ENCODE measurements around the gene KRT9. TPM values are rescaled to one million over a fixed set of nuclear protein-coding genes. Genes with fewer than 3 reads are reported as not detected.
"Not testable (repeated sequence)": the region's sequence is repeated elsewhere in the genome, so short reads cannot be mapped to it uniquely, and the experiment has no call there.

The KRT9 gene
- total RNA-seq, 1 experiment from 2014 or later: 0.15 TPM

GRCh38 chr17:41585301-41586056 is 13.6 kb upstream of the KRT9 start:
- ChIA-PET POLR2A (no interaction called here), RAD21 (ENCODE audit: low non-redundant PET in 1 of 2, low total read pairs in 2 of 2, uncharacterized antibody in 2 of 2, unreplicated experiment in 2 of 2) (no interaction called here), CTCF (interaction anchor here (1.4 kb wide), 1 partner anchor 36 kb away, joined by 3 read pairs; no protein-coding TSS in a partner anchor)
- TF ChIP-seq EZH2phosphoT487 (IDR thresholded peaks at IDR 0.05; ENCODE audit: borderline replicate concordance) (no peak), EZH2 (IDR thresholded peaks at IDR 0.05) (no peak), YY1 (IDR thresholded peaks at IDR 0.05; ENCODE audit: extremely low read depth, insufficient replicate concordance, low read depth, low read length) (no peak)
- Histone ChIP-seq H3K9me2 (ENCODE audit: insufficient read depth) (no peaks in the 10 kb centered on the region), H3K27ac (ENCODE audit: low read depth, low read length) (no peak overlapping the region), H3K27me3 (ENCODE audit: insufficient read depth, low read length) (no peaks in the 10 kb centered on the region), H3K36me3 (ENCODE audit: control insufficient read depth in 1 of 2, insufficient read depth in 2 of 2, low read length in 2 of 2) (no peaks in the 10 kb centered on the region), H4K20me1 (ENCODE audit: insufficient read depth) (no peaks in the 10 kb centered on the region), H2AFZ (ENCODE audit: low read depth, low read length, poor library complexity, severe bottlenecking) (no peak overlapping the region), H3K4me2 (ENCODE audit: low read length) (no peak overlapping the region), H3K4me1 (ENCODE audit: control insufficient read depth in 1 of 2, insufficient read depth in 2 of 2, low read length in 2 of 2) (peaks cover 3 to 19% of the 10 kb centered on the region in 2 experiments; a peak in 3 of 4 replicates), H3K9ac (ENCODE audit: low read length) (no peak overlapping the region), H3K9me3 (ENCODE audit: control insufficient read depth in 1 of 2, insufficient read depth in 1 of 2, low read depth in 1 of 2, low read length in 2 of 2) (no peaks in the 10 kb centered on the region), H3K4me3 (replicated peaks in 1 of 2; ENCODE audit: low read depth in 1 of 2, low read length in 2 of 2) (no peak overlapping the region), H3K79me2 (ENCODE audit: insufficient read depth, low read length) (no peaks in the 10 kb centered on the region)
- no TSS peak for BruUV-seq (replicated peaks)
- intact Hi-C loops (cut with micrococcal nuclease): no loop called here
- ATAC-seq (no peak), DNase-seq (ENCODE audit: low read depth, low spot score) (no peak)

GRCh38 chr17:41584331-41584927 is 12.6 kb upstream of the KRT9 start:
- RAD21 ChIA-PET (ENCODE audit: low non-redundant PET in 1 of 2, low total read pairs in 2 of 2, uncharacterized antibody in 2 of 2, unreplicated experiment in 2 of 2); H3K4me2 ChIP-seq (ENCODE audit: low read length); H3K79me2 ChIP-seq (ENCODE audit: insufficient read depth, low read length); H3K27ac ChIP-seq (ENCODE audit: low read depth, low read length); H3K27me3 ChIP-seq (ENCODE audit: insufficient read depth, low read length); H3K9me3 ChIP-seq (ENCODE audit: control insufficient read depth in 1 of 2, insufficient read depth in 1 of 2, low read depth in 1 of 2, low read length in 2 of 2); DNase-seq (ENCODE audit: low read depth, low spot score); ATAC-seq; H3K36me3 ChIP-seq (ENCODE audit: control insufficient read depth in 1 of 2, insufficient read depth in 2 of 2, low read length in 2 of 2); H3K4me3 ChIP-seq (replicated peaks in 1 of 2; ENCODE audit: low read depth in 1 of 2, low read length in 2 of 2); BruUV-seq (replicated peaks); H2AFZ ChIP-seq (ENCODE audit: low read depth, low read length, poor library complexity, severe bottlenecking); H3K9me2 ChIP-seq (ENCODE audit: insufficient read depth); H3K9ac ChIP-seq (ENCODE audit: low read length); H4K20me1 ChIP-seq (ENCODE audit: insufficient read depth); POLR2A ChIA-PET; intact Hi-C loops (cut with micrococcal nuclease): not testable (repeated sequence)
- peaks cover 10 to 28% of the 10 kb centered on the region in 2 experiments for H3K4me1 ChIP-seq (ENCODE audit: control insufficient read depth in 1 of 2, insufficient read depth in 2 of 2, low read length in 2 of 2)
- CTCF ChIA-PET: interaction anchor here (1.4 kb wide), 1 partner anchor 35 kb away, joined by 3 read pairs; no protein-coding TSS in a partner anchor
